ENCODE measurements around the gene GNG14. TPM values are rescaled to one million over a fixed set of nuclear protein-coding genes. Genes with fewer than 3 reads are reported as not detected.

Gene GNG14
- total RNA-seq, 1 experiment from 2014 or later, result not detected

DNA sequence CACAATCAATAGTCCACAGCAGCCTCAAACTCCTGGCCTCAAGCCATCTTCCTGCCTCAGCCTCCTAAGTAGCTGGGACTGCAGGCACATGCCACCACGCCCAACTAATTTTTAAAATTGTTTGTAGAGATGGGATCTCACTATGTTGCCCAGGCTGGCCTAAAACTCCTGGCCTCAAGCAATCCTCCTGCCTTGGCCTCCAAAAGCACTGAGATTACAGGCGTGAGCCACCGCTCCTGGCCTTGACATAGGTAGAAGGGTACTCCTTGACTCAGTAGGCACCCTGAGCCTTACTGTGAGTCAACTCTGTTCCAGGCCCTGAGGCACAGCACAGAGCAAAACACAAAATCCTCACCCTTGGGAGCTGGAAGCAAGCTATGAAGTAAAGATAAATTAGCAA lies 28.1 kb downstream of the GNG14 start:
- Histone ChIP-seq H3K4me2 (ENCODE audit: low read length) (no peak overlapping the region), H3K4me1 (ENCODE audit: control insufficient read depth in 1 of 2, insufficient read depth in 2 of 2, low read length in 2 of 2) (peaks cover 0 to 13% of the 10 kb centered on the region in 2 experiments; a peak in 2 of 4 replicates), H3K79me2 (ENCODE audit: insufficient read depth, low read length) (peaks cover 68% of the 10 kb centered on the region), H3K27ac (ENCODE audit: low read depth, low read length) (no peak overlapping the region), H3K9me3 (ENCODE audit: control insufficient read depth in 1 of 2, insufficient read depth in 1 of 2, low read depth in 1 of 2, low read length in 2 of 2) (no peaks in the 10 kb centered on the region), H2AFZ (ENCODE audit: low read depth, low read length, poor library complexity, severe bottlenecking) (no peak overlapping the region), H4K20me1 (ENCODE audit: insufficient read depth) (no peaks in the 10 kb centered on the region), H3K36me3 (ENCODE audit: control insufficient read depth in 1 of 2, insufficient read depth in 2 of 2, low read length in 2 of 2) (peaks cover 37 to 59% of the 10 kb centered on the region in 2 experiments), H3K9me2 (ENCODE audit: insufficient read depth) (no peaks in the 10 kb centered on the region), H3K9ac (ENCODE audit: low read length) (no peak overlapping the region), H3K27me3 (ENCODE audit: insufficient read depth, low read length) (no peaks in the 10 kb centered on the region), H3K4me3 (replicated peaks in 1 of 2; ENCODE audit: low read depth in 1 of 2, low read length in 2 of 2) (no peak overlapping the region)
- intact Hi-C loops (cut with micrococcal nuclease), result loop anchor here (5.0 kb wide), 1 partner anchor 121 kb away; the partner anchor contains the start of gene MAST1
- POLR2A ChIA-PET, result no interaction called here
- CTCF ChIA-PET, result interaction anchor here (0.6 to 2.1 kb wide), 3 partner anchors 39 to 50 kb away, joined by 3 to 11 read pairs (median 4); no protein-coding TSS in a partner anchor
- no peak for ATAC-seq
- DNase-seq (ENCODE audit: low read depth, low spot score), result no peak
- TF ChIP-seq EZH2phosphoT487 (IDR thresholded peaks at IDR 0.05; ENCODE audit: borderline replicate concordance), result no peak
- TF ChIP-seq, protein P1, sequence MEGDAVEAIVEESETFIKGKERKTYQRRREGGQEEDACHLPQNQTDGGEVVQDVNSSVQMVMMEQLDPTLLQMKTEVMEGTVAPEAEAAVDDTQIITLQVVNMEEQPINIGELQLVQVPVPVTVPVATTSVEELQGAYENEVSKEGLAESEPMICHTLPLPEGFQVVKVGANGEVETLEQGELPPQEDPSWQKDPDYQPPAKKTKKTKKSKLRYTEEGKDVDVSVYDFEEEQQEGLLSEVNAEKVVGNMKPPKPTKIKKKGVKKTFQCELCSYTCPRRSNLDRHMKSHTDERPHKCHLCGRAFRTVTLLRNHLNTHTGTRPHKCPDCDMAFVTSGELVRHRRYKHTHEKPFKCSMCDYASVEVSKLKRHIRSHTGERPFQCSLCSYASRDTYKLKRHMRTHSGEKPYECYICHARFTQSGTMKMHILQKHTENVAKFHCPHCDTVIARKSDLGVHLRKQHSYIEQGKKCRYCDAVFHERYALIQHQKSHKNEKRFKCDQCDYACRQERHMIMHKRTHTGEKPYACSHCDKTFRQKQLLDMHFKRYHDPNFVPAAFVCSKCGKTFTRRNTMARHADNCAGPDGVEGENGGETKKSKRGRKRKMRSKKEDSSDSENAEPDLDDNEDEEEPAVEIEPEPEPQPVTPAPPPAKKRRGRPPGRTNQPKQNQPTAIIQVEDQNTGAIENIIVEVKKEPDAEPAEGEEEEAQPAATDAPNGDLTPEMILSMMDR (IDR thresholded peaks at IDR 0.05 in 2 of 3, conservative IDR thresholded peaks at IDR 0.05 in 1 of 3; ENCODE audit: borderline replicate concordance in 1 of 3, insufficient read depth in 1 of 3, low read depth in 2 of 3, low read length in 2 of 3), result no peak
- no TSS peak for BruUV-seq (replicated peaks)
- RAD21 ChIA-PET (ENCODE audit: low non-redundant PET in 1 of 2, low total read pairs in 2 of 2, uncharacterized antibody in 2 of 2, unreplicated experiment in 2 of 2), result no interaction called here

DNA sequence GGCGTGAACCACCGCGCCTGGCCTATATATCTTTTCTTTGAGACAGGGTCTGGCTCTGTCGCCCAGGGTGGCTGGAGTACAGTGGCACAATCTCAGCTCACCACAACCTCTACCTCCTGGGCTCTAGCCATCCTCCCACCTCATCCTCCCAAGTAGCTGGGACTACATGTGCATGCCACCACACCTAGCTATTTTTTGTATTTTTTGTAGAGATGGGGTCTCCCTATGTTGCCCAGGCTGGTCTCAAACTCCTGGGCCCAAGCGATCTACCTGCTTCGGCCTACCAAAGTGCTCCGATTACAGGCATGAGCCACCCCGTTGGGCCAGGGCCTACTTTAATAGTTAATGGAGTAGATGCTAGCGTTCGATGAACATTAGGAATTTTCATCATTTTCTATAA lies 32.5 kb downstream of the GNG14 start:
- TF ChIP-seq SRF (IDR thresholded peaks at IDR 0.05; ENCODE audit: low read depth) (no peak), TCF7L2 (IDR thresholded peaks at IDR 0.05; ENCODE audit: borderline replicate concordance, extremely low read depth, insufficient read depth, insufficient read length) (no peak), EZH2 (IDR thresholded peaks at IDR 0.05) (no peak), ELF1 (IDR thresholded peaks at IDR 0.05; ENCODE audit: borderline replicate concordance, low read depth) (no peak), CEBPB (IDR thresholded peaks at IDR 0.05; ENCODE audit: low read depth) (no peak), FOSL1 (IDR thresholded peaks at IDR 0.05; ENCODE audit: low read depth) (no peak), CBX3 (IDR thresholded peaks at IDR 0.05; ENCODE audit: low read depth) (no peak)
- H3K79me2 ChIP-seq (ENCODE audit: insufficient read depth, low read length), result peaks cover 83% of the 10 kb centered on the region
- intact Hi-C loops (cut with micrococcal nuclease), result no loop called here
- peaks cover 0 to 36% of the 10 kb centered on the region in 2 experiments; a peak in 3 of 4 replicates for H3K4me1 ChIP-seq (ENCODE audit: control insufficient read depth in 1 of 2, insufficient read depth in 2 of 2, low read length in 2 of 2)
- peaks cover 12 to 27% of the 10 kb centered on the region in 2 experiments for H3K36me3 ChIP-seq (ENCODE audit: control insufficient read depth in 1 of 2, insufficient read depth in 2 of 2, low read length in 2 of 2)
- H3K9me3 ChIP-seq (ENCODE audit: control insufficient read depth in 1 of 2, insufficient read depth in 1 of 2, low read depth in 1 of 2, low read length in 2 of 2), result no peaks in the 10 kb centered on the region
- no peak overlapping the region for H2AFZ ChIP-seq (ENCODE audit: low read depth, low read length, poor library complexity, severe bottlenecking)
- ATAC-seq (no peak), DNase-seq (ENCODE audit: low read depth, low spot score) (no peak)
- no peak overlapping the region for H3K9ac ChIP-seq (ENCODE audit: low read length)
- H3K9me2 ChIP-seq (ENCODE audit: insufficient read depth), result no peaks in the 10 kb centered on the region
- ChIA-PET CTCF (interaction anchor here (1.3 kb wide), 1 partner anchor 46 kb away, joined by 3 read pairs; no protein-coding TSS in a partner anchor), RAD21 (ENCODE audit: low non-redundant PET in 1 of 2, low total read pairs in 2 of 2, uncharacterized antibody in 2 of 2, unreplicated experiment in 2 of 2) (no interaction called here), POLR2A (no interaction called here)
- H3K4me3 ChIP-seq (replicated peaks in 1 of 2; ENCODE audit: low read depth in 1 of 2, low read length in 2 of 2), result no peak overlapping the region
- H4K20me1 ChIP-seq (ENCODE audit: insufficient read depth), result no peaks in the 10 kb centered on the region
- H3K4me2 ChIP-seq (ENCODE audit: low read length), result no peak overlapping the region
- H3K27ac ChIP-seq (ENCODE audit: low read depth, low read length), result no peak overlapping the region; the same call in 1 of the 2 replicates
- BruUV-seq (replicated peaks), result no TSS peak
- H3K27me3 ChIP-seq (ENCODE audit: insufficient read depth, low read length), result no peaks in the 10 kb centered on the region
